HepG2 (cell line): ENCODE data around the gene COL8A1. TPM values are rescaled to one million over a fixed set of nuclear protein-coding genes. Genes with fewer than 3 reads are reported as not detected.

ENCODE experiments used
- DPF2 ChIP-seq: sonication (generic); formaldehyde crosslinking; IDR thresholded peaks from 2 replicates; pipeline ENCODE4 v1.4.0; 2020; ENCODE audit warnings: mild to moderate bottlenecking, low read depth, missing genetic modification reagents, borderline replicate concordance
- FUBP1 ChIP-seq: sonication (generic); formaldehyde crosslinking; IDR thresholded peaks from 2 replicates; pipeline ENCODE4 v1.5.1; 2020; ENCODE audit warnings: missing genetic modification reagents, mild to moderate bottlenecking, borderline replicate concordance
- PAF1 ChIP-seq: IDR thresholded peaks from 2 replicates; pipeline ENCODE4 v1.6.1; 2016; ENCODE audit warnings: missing genetic modification reagents, missing compliant biosample characterization
- TCF7 ChIP-seq: sonication (generic); IDR thresholded peaks from 2 replicates; pipeline ENCODE4 v1.6.1; 2016; ENCODE audit warnings: antibody characterized with exemption, low read depth
- ZFP1 ChIP-seq: IDR thresholded peaks from 2 replicates; pipeline ENCODE4 v1.6.1; 2016
- ZNF232 ChIP-seq: sonication (generic); formaldehyde crosslinking; IDR thresholded peaks from 2 replicates; pipeline ENCODE4 v1.4.0; 2020; ENCODE audit warnings: missing genetic modification reagents, borderline replicate concordance
- ZNF318 ChIP-seq: sonication (generic); formaldehyde crosslinking; IDR thresholded peaks from 2 replicates; pipeline ENCODE4 v1.4.0; 2020; ENCODE audit warnings: mild to moderate bottlenecking, missing genetic modification reagents
- ZNF672 ChIP-seq: sonication (generic); formaldehyde crosslinking; IDR thresholded peaks from 2 replicates; pipeline ENCODE4 v1.8.1; 2022; ENCODE audit warnings: missing genetic modification reagents
- ZNF879 ChIP-seq: sonication (generic); formaldehyde crosslinking; IDR thresholded peaks from 2 replicates; pipeline ENCODE4 v1.8.1; 2023; ENCODE audit warnings: missing genetic modification reagents
- polyA plus RNA-seq, 8 experiments: library from polyadenylated mRNA; depleted of rRNA in 3 of 8; stranded (reverse) in 7 of 8; unstranded in 1 of 8; fragments of >200 nt; fragmentation: Illumina TruSeq in 4 of 8; extraction: Trizol in 4 of 8; gene quantifications; 2 replicates each; pipeline versions ENCODE4 v1.2.1 to v1.2.3, GENCODE V29; 2011 to 2016; ENCODE audit warnings: low read depth in 4 of 8, missing spikeins in 1 of 8, mixed read lengths in 1 of 8; ENCODE audit not compliant: insufficient read depth in 1 of 8
- total RNA-seq, 5 experiments: library from RNA; depleted of rRNA; stranded (reverse); fragments of >200 nt; fragmentation: Illumina TruSeq; extraction: Trizol; gene quantifications; 2 replicates each; pipeline ENCODE4 v1.2.3, GENCODE V29; 2016; ENCODE audit warnings: low read depth in 1 of 5
- TF ChIP-seq, protein P1 (sequence below): sonication (generic); formaldehyde crosslinking; conservative IDR thresholded peaks from 2 replicates; pipeline ENCODE4 v1.8.0; 2022; ENCODE audit warnings: mild to moderate bottlenecking, moderate library complexity, missing genetic modification reagents
- TF ChIP-seq, protein P2 (sequence below): sonication (generic); formaldehyde crosslinking; IDR thresholded peaks from 2 replicates; pipeline ENCODE4 v1.4.0; 2020; ENCODE audit warnings: missing genetic modification reagents

The COL8A1 gene
- total and polyA plus RNA-seq, 2 of the 13 experiments (the other 11 are each of a cell fraction or from before 2014, with no cell fraction given), result not detected

DNA sequence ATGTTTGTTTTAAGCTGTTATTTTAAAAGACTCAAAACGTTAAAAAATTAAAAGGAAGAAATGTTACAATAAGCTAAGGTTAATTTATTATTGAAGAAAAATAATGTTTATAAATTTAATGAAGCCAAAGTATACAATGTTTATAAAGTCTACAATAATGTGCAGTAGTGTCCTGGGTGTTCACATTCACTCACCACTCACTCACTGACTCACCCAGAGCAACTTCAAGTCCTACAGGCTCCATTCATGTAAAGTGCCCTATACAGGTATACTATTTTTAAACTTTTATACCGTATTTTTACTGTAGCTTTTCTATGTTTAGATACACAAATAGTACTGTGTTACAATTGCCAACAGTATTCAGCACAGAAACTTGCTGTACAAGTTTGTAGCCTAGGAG, 55.2 kb downstream of the COL8A1 start (continued):
- TF ChIP-seq ZNF318 (CRISPR knock-in tag) (no peak), ZFP1 (CRISPR knock-in tag) (no peak), ZNF879 (CRISPR knock-in tag) (no peak), ZNF232 (CRISPR knock-in tag) (no peak), ZNF672 (CRISPR knock-in tag) (no peak), DPF2 (CRISPR knock-in tag) (no peak), PAF1 (CRISPR knock-in tag) (no peak), TCF7 (no peak), FUBP1 (CRISPR knock-in tag) (no peak)
- TF ChIP-seq, protein P1, sequence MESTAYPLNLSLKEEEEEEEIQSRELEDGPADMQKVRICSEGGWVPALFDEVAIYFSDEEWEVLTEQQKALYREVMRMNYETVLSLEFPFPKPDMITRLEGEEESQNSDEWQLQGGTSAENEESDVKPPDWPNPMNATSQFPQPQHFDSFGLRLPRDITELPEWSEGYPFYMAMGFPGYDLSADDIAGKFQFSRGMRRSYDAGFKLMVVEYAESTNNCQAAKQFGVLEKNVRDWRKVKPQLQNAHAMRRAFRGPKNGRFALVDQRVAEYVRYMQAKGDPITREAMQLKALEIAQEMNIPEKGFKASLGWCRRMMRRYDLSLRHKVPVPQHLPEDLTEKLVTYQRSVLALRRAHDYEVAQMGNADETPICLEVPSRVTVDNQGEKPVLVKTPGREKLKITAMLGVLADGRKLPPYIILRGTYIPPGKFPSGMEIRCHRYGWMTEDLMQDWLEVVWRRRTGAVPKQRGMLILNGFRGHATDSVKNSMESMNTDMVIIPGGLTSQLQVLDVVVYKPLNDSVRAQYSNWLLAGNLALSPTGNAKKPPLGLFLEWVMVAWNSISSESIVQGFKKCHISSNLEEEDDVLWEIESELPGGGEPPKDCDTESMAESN (CRISPR knock-in tag), result no peak
- TF ChIP-seq, protein P2, sequence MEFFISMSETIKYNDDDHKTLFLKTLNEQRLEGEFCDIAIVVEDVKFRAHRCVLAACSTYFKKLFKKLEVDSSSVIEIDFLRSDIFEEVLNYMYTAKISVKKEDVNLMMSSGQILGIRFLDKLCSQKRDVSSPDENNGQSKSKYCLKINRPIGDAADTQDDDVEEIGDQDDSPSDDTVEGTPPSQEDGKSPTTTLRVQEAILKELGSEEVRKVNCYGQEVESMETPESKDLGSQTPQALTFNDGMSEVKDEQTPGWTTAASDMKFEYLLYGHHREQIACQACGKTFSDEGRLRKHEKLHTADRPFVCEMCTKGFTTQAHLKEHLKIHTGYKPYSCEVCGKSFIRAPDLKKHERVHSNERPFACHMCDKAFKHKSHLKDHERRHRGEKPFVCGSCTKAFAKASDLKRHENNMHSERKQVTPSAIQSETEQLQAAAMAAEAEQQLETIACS (CRISPR knock-in tag), result no peak
